ENCODE measurements around the gene NDUFA13.

Gene NDUFA13

GRCh38 chr19:19544954-19545591 lies 29.0 kb downstream of the NDUFA13 start:
- no peak for DNase-seq (ENCODE audit: low read depth in 4 of 4, low spot score in 1 of 4)

DNA sequence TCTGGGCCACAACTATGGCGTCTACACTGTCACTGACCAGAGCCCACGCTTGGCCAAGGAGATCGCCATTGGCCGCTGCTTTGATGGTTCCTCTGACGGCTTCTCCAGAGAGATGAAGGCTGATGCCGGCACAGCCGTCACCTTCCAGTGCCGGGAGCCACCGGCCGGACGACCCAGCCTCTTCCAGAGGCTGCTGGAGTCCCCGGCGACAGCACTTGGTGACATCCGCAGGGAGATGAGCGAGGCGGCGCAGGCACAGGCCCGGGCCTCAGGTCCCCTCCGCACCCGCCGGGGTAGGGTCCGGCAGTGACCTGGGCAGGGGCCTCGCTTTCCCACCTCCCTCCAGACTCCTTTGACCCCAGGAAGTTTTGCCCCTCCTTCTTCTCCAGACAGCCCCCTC lies 29.7 kb downstream of the NDUFA13 start:
- DNase-seq (ENCODE audit: low read depth in 4 of 4, low spot score in 1 of 4): no peak

DNA sequence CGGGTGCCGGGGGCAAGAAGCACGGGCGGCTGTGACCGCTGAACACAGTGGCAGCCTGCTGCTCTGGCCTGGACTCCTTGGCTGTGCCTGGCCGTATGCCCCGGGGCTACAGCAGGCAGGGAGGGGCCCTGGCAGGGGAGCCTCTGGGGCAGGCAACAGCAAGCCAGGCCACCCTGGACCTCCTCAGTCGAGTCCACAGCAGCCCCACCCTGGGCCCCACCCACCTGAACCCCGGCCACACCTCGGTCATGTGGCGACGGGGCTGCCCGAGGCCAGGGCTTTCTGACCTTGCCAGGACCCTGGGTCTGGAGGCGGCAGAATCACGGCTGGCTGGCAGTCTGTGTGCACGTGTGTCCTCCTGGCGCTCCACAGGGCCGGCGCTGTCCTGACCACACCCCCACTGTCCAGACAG lies 30.7 kb downstream of the NDUFA13 start:
- no peak for DNase-seq (ENCODE audit: low read depth in 4 of 4, low spot score in 1 of 4)

GRCh38 chr19:19547674-19548336 lies 31.8 kb downstream of the NDUFA13 start:
- no peak for DNase-seq (ENCODE audit: low read depth in 4 of 4, low spot score in 1 of 4)

DNA sequence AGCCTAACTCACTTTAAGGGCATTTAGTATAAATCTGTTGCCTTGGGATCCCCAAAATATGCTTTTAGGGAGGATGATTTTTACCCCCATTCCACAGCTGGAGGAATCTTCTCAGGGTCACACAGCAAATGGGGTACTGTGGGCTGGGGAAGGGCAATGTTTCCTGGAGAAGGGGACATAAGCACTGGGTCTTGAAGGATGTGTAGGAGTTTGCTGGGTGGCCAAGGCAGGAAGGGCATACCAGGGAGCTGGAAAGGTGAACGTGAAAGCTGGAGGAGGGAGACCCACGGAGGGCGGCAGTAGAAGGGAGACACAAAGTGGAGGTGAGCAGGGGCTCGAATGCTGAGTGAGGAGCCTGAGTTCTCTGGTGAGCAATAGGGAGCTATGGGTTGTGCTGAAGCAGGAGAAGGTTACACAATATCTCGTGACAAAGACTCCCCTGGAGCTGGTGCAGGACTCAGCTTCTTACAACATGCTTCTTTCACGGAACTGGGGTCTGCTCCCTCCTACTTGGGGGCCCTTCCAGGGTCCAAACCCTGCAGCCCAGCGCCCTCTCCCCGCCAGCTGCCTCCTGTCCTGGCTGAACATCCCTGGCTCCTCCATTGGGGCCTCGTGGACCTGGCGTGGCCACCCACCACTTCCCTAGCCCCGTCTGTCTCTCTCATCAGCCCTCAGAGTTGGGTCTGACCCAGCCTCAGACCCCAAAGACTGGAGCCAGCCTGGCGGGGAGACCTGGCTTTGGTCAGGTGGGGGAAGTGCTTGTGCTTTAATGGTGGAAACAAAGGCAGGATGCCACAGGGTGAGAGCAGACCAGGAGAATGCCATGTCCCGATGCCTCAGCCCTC lies 33.1 kb downstream of the NDUFA13 start:
- DNase-seq (ENCODE audit: low read depth in 4 of 4, low spot score in 1 of 4): no peak

DNA sequence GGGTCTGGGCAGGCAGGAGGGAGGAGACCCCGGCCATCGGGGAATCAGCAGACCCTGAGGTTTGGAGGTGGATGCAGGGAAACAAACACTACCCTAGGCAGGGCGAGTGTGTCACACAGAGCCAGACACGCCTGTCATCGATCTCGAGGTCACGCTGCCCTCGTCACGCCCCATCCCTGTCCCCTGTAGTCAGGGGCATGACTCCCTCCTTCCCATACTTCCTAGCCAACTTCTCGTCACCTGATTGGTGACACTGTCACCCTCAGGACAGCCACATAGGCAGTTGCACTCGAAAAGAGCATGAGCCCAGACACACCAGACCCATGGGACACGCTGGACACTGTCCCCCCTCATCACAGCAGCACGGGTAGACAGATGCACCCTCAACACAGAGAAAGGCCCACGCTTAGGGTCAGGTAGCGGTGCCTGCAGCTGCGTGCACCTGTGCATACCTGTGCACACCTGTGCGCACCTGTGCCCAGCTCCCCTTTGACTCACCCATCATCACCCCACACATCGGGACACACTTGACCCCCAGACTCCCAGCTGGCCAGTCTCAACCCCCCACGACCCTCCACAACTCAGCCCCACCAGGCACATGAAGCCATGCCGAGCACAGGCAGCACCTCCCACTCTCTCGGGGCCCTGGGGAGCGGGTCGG lies 33.9 kb downstream of the NDUFA13 start:
- no peak for DNase-seq (ENCODE audit: low read depth in 4 of 4, low spot score in 1 of 4)

DNA sequence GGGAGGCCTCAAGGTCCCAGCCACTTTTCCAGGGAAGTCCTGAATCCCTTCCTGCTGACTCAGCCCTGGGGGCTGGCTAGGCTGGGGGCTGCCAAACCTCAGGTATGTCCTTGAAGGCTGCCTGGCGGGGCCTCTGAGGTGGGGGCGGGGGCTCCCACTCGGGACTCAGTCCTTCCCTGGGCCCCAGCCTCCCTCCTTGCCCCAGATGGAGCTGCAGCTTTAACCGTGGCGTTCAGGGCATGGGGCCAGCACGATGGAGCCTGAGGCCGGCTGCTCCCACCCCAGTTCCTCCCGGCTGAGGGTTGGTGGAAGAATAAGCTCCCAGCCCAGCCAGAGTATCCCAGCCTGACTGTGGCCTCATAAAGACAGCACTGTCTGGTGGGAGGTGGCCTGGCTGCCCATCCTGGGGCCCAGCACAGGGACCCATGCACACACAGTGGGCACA lies 34.5 kb downstream of the NDUFA13 start:
- no peak for DNase-seq (ENCODE audit: low read depth in 4 of 4, low spot score in 1 of 4)

DNA sequence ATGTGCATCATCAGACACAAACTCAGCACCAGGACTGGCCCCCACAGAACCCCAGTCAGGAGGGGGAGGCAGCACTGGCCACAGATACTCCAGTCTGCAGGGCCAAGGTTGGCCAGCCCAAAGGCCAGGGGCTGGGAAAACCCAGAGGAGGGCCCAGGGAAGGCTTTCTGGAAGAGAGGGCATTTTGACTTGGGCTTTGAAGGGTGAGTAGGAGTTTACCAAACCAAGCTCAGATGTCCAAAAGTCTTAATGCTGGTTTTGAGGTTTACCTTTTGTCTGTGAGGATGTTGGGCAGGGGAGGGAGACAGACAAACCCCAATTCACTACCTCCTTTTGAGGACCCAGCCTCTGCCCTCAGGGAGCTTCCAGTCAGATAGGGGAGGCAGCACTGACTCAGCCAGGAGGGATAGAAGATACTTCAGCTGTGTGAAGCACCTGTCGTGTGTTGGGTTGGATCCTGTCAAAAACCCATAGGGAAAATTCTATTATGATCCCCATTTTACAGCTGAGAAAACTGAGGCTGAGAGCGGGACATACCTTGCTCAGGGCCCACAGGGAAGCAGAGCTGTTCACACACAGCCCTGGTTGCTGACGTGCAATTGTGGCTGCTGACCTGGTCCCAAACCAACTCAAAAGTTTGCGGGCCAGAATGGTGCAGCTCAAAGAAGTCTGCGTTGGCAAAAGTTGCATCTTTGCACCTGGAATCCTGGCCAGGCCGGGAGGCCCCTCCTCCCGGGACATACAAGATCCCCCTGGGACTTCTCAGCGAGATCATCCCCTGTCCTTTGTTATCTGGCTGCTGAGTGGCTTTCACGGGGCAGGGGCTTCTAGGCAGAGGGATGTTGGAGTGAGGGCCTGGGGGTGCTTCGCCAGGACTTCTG lies 35.2 kb downstream of the NDUFA13 start:
- no peak for DNase-seq (ENCODE audit: low read depth in 4 of 4, low spot score in 1 of 4)

DNA sequence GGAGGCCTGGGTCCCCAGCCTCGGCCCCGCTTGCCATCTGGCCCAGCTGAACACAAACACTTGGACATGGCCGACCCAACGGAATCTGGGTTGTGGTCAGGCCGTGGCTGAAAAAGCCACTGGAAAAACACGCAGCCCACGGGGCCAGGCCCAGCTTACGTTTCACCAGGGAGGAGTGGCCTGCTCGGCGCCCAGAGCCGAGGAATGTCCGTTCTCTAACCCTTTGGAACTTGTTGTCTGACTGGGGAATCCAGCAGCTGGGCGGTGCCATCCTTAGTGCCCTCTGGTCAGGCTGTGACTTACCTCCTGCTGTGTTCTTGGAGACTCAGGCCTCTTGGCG lies 35.8 kb downstream of the NDUFA13 start:
- no peak for DNase-seq (ENCODE audit: low read depth in 4 of 4, low spot score in 1 of 4)

DNA sequence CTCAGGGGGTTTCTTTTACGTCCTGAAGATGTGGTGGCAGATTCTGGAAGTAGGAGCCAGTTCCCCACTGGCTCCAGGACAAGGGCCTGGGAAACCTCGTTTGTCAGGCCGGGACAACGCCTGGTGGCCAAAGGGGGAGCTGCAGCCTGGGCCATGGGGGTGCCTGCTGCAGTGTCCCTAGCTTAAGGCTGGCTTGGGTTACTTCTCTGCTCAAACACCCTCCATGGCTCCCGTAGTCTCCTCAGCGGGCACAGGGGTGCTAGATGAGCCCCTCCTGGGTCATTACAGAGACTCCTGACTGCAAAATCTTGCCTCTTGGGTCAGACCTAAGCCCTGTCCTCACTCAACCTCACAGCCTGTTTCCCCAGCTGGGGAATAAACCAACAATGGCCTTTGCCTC lies 36.8 kb downstream of the NDUFA13 start:
- no peak for DNase-seq (ENCODE audit: low read depth in 4 of 4, low spot score in 1 of 4)

DNA sequence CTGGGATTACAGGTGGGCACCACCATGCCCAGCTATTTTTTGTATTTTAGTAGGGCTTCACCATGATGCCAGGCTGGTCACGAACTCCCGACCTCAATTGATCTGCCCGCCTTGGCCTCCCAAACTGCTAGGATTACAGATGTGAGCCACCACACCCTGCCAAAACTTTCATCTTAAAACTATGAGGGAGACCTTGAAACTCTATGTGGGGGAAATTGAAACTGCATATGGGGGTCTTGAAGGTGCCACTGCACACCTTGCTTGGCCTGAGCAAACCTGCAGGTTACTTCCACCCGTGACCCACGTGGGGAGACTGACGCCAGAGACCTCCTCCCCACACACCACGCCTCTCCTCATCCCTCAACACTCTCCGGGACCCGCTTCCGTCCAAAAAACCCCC lies 37.6 kb downstream of the NDUFA13 start:
- DNase-seq (ENCODE audit: low read depth in 4 of 4, low spot score in 1 of 4): no peak

DNA sequence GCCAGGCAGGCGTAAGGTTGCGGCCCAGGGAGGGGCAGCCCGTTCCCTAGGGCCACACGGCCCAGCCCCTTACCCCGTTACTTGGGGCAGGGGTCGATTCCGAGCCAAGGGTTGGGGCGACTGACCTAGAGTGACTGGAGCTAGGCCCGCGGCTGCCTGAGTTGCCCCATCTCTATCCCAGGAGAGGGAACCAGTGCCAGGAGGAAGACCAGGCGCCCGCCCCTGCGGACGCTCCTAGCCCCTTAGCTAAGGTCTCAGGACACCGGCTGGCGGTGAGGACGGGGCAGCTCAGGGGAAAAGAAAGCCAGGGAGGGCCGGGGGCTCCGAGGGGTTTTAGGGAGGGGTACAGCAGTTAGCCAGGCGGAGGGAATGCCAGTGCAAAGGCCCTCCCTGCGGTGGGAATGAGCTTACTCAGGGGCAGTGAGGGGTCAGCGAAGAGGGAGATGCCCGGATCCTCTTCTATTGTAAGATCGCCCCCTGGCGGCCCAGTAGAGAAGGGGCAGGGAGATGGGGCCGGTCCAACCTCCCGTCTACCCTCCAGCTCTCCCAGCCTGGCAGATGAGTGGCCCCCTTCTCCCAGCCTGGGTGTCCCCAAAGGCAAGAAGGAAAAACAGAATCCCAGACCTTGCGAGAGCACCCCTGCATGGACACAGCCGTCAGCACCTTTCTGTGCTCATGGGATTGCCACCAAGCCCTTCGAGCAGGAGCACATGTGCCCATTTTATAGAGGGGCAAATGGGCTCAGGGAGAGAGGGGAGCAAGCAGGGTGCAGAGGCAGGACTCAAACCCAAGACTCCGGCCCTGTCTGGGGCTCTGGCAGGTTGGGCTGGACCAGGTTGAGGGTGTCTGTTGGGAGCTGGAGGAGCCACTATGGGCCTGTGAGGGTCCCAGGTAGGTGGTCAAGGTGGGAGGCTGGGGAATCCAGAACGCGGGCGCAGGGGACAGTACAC lies 38.3 kb downstream of the NDUFA13 start:
- DNase-seq (ENCODE audit: low read depth in 4 of 4, low spot score in 1 of 4): peak; percentile 29 to 52 (median 46)

DNA sequence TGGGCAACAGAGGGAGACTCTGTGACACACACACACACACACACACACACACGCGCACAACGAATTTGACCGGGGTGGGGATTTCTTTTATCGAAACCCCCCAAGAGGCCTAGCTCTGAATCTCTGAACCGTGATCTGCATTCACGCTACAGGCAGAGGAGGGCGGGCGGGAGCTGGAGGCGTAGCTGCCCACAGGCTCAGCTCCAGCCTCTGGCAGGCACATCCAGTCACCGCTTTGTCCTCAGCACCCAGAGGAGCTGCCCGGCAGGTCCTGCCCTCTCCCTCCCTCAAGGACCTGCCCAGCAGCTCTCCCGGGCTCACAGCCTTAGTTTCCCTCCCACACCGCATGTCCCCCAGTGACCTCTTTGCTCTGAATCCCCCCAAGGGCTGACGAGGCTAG lies 42.0 kb downstream of the NDUFA13 start:
- no peak for DNase-seq (ENCODE audit: low read depth in 4 of 4, low spot score in 1 of 4)

- no peak for DNase-seq (ENCODE audit: low read depth in 4 of 4, low spot score in 1 of 4)
These were observed 42.6 kb downstream of the NDUFA13 start for GRCh38 chr19:19558636-19559035.

DNA sequence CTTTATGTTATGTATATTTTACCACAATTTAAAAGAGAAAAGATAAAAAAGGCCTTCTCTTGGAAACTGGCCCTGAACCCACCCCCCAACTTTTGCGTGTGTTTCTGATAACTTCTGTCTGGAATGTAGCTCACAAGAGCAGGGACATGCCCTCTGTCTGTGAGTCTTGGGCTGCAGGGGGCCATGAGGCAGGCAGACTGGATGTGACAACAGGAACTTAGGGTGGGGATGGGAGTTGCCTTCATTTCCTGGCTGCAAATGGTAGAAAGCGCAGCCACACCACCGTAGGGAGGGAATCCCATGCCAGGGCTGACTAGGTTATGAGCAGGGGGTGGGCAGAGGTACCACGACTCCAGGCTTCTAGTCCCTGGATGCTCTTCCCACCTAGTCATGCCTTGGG lies 43.9 kb downstream of the NDUFA13 start:
- DNase-seq (ENCODE audit: low read depth in 4 of 4, low spot score in 1 of 4): no peak

DNA sequence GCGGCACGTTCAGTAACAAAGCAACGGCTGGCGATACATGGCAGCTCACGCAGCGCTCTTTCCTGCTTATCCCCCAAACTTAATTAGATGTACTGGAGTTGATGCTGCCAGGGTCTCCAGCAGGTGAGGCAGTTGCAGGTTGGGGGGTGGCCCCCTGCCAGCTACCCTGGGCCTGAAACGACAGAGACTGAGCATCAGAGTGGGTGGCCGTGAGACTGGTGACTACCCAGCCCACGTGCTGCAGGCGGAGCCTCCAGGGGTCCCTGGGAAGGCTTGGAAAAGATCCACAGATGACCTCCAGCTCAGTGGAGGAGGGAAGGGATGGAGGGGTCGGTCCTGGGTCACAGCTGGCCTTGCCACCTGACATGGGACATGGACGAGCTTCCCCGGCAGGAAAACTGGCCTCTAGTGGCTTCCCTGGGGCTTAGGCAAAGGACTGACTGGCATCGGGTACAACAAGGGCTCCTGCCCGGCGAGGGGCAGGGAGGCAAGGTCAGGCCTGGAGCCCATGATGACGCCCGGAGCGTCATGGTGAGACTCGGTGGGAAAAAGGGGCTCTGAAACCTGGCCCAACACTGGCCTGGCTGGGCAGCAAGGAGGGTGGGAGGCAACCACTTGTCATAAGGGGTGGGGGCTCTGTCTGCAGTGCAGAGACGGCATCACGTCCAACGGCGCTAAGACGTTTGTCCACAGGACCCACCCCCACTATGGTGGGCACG lies 46.1 kb downstream of the NDUFA13 start:
- DNase-seq (ENCODE audit: low read depth in 4 of 4, low spot score in 1 of 4): no peak

- DNase-seq (ENCODE audit: low read depth in 4 of 4, low spot score in 1 of 4): no peak
These were observed 46.8 kb downstream of the NDUFA13 start for GRCh38 chr19:19562665-19563347.

GRCh38 chr19:19563348-19563848 lies 47.4 kb downstream of the NDUFA13 start:
- DNase-seq (ENCODE audit: low read depth in 4 of 4, low spot score in 1 of 4): no peak

Measured in stimulated activated CD4-positive, alpha-beta T cell treated with anti-CD3 and anti-CD28 coated beads, Interleukin-1b, Interleukin-23, amount 100 ng/mL, for 24 hours (primary cell).